ENCODE measurements around the gene PPP1R14D.

Gene PPP1R14D

GRCh38 chr15:40776537-40777141, 51.9 kb downstream of the PPP1R14D start:
- DNase-seq, result no peak

- DNase-seq, result no peak
These were observed 52.6 kb downstream of the PPP1R14D start for GRCh38 chr15:40775740-40776536.

GRCh38 chr15:40775007-40775406, 53.5 kb downstream of the PPP1R14D start:
- no peak for DNase-seq

- no peak for DNase-seq
These were observed 54.6 kb downstream of the PPP1R14D start for GRCh38 chr15:40773902-40774301.

- no peak for DNase-seq
These were observed 55.0 kb downstream of the PPP1R14D start for GRCh38 chr15:40773496-40773895.

GRCh38 chr15:40772014-40772413, 56.5 kb downstream of the PPP1R14D start:
- DNase-seq, result no peak

- no peak for DNase-seq
These were observed 57.3 kb downstream of the PPP1R14D start for GRCh38 chr15:40771242-40771641.

- no peak for DNase-seq
These were observed 58.3 kb downstream of the PPP1R14D start for GRCh38 chr15:40770147-40770721.

GRCh38 chr15:40769274-40770146, 59.0 kb downstream of the PPP1R14D start, which contains the start of gene C15orf62:
Gene C15orf62, plus strand, starts transcription at chr15:40769980. Its CDS starts 516 bp downstream, at chr15:40770496.
- peak; percentile 7 for DNase-seq

GRCh38 chr15:40768521-40769273, 59.8 kb downstream of the PPP1R14D start:
- DNase-seq, result no peak

- no peak for DNase-seq
These were observed 60.5 kb downstream of the PPP1R14D start for GRCh38 chr15:40767838-40768500.

- DNase-seq, result no peak
These were observed 61.3 kb downstream of the PPP1R14D start for GRCh38 chr15:40766906-40767837.

GRCh38 chr15:40766194-40766815, 62.2 kb downstream of the PPP1R14D start:
- no peak for DNase-seq

Data from stimulated activated naive CD4-positive, alpha-beta T cell treated with Interleukin-2 at 50 U/mL for 16 hours (primary cell).